ENCODE measurements around the gene MARCHF2.

MARCHF2 gene

GRCh38 chr19:8452446-8453123 lies 39.5 kb downstream of the MARCHF2 start:
- Histone ChIP-seq H3K36me3 (replicated peaks; ENCODE audit: low read depth, low read length) (peaks cover 70% of the 10 kb centered on the region), H3K4me1 (ENCODE audit: low read length) (peaks cover 35% of the 10 kb centered on the region), H3K79me2 (ENCODE audit: low read length) (peaks cover 100% of the 10 kb centered on the region), H3K9me3 (ENCODE audit: insufficient read depth, low read length) (no peaks in the 10 kb centered on the region), H3K4me3 (ENCODE audit: low read length) (no peak overlapping the region), H3K27ac (ENCODE audit: low read length) (no peak overlapping the region), H2AFZ (ENCODE audit: low read depth, low read length) (no peak overlapping the region), H3K27me3 (ENCODE audit: low read depth, low read length) (no peaks in the 10 kb centered on the region), H4K20me1 (ENCODE audit: insufficient read depth, low read length) (peaks cover 97% of the 10 kb centered on the region), H3K4me2 (ENCODE audit: low read length) (no peak overlapping the region), H3K9ac (ENCODE audit: low read length) (no peak overlapping the region)
- TF ChIP-seq CTCF (IDR thresholded peaks at IDR 0.05; ENCODE audit: low read depth, low read length): no peak
- TF ChIP-seq EZH2phosphoT487 (IDR thresholded peaks at IDR 0.05; ENCODE audit: low read depth): no peak

GRCh38 chr19:8453616-8454015 lies 40.5 kb downstream of the MARCHF2 start:
- Histone ChIP-seq H2AFZ (ENCODE audit: low read depth, low read length) (no peak overlapping the region), H3K9me3 (ENCODE audit: insufficient read depth, low read length) (no peaks in the 10 kb centered on the region), H3K27me3 (ENCODE audit: low read depth, low read length) (no peaks in the 10 kb centered on the region), H3K4me3 (ENCODE audit: low read length) (no peak overlapping the region), H3K36me3 (replicated peaks; ENCODE audit: low read depth, low read length) (peaks cover 76% of the 10 kb centered on the region), H3K9ac (ENCODE audit: low read length) (no peak overlapping the region), H3K4me2 (ENCODE audit: low read length) (no peak overlapping the region), H3K4me1 (ENCODE audit: low read length) (peaks cover 36% of the 10 kb centered on the region), H3K27ac (ENCODE audit: low read length) (no peak overlapping the region), H4K20me1 (ENCODE audit: insufficient read depth, low read length) (peaks cover 98% of the 10 kb centered on the region), H3K79me2 (ENCODE audit: low read length) (peaks cover 100% of the 10 kb centered on the region)
- TF ChIP-seq CTCF (IDR thresholded peaks at IDR 0.05; ENCODE audit: low read depth, low read length): no peak
- no peak for TF ChIP-seq EZH2phosphoT487 (IDR thresholded peaks at IDR 0.05; ENCODE audit: low read depth)

GRCh38 chr19:8454218-8454617 lies 41.1 kb downstream of the MARCHF2 start:
- H4K20me1 ChIP-seq (ENCODE audit: insufficient read depth, low read length): peaks cover 98% of the 10 kb centered on the region
- H2AFZ ChIP-seq (ENCODE audit: low read depth, low read length): no peak overlapping the region
- peaks cover 77% of the 10 kb centered on the region for H3K36me3 ChIP-seq (replicated peaks; ENCODE audit: low read depth, low read length)
- H3K27me3 ChIP-seq (ENCODE audit: low read depth, low read length): no peaks in the 10 kb centered on the region
- no peak for TF ChIP-seq EZH2phosphoT487 (IDR thresholded peaks at IDR 0.05; ENCODE audit: low read depth)
- TF ChIP-seq CTCF (IDR thresholded peaks at IDR 0.05; ENCODE audit: low read depth, low read length): no peak
- peaks cover 34% of the 10 kb centered on the region for H3K4me1 ChIP-seq (ENCODE audit: low read length)
- H3K9me3 ChIP-seq (ENCODE audit: insufficient read depth, low read length): no peaks in the 10 kb centered on the region
- no peak overlapping the region for H3K4me3 ChIP-seq (ENCODE audit: low read length)
- no peak overlapping the region for H3K4me2 ChIP-seq (ENCODE audit: low read length)
- no peak overlapping the region for H3K27ac ChIP-seq (ENCODE audit: low read length)
- no peak overlapping the region for H3K9ac ChIP-seq (ENCODE audit: low read length)
- peaks cover 100% of the 10 kb centered on the region for H3K79me2 ChIP-seq (ENCODE audit: low read length)

- H3K79me2 ChIP-seq (ENCODE audit: low read length): peaks cover 100% of the 10 kb centered on the region
- H3K9me3 ChIP-seq (ENCODE audit: insufficient read depth, low read length): no peaks in the 10 kb centered on the region
- TF ChIP-seq CTCF (IDR thresholded peaks at IDR 0.05; ENCODE audit: low read depth, low read length) (no peak), EZH2phosphoT487 (IDR thresholded peaks at IDR 0.05; ENCODE audit: low read depth) (no peak)
- H3K27me3 ChIP-seq (ENCODE audit: low read depth, low read length): no peaks in the 10 kb centered on the region
- no peak overlapping the region for H3K4me2 ChIP-seq (ENCODE audit: low read length)
- H3K4me3 ChIP-seq (ENCODE audit: low read length): no peak overlapping the region
- peaks cover 99% of the 10 kb centered on the region for H4K20me1 ChIP-seq (ENCODE audit: insufficient read depth, low read length)
- no peak overlapping the region for H3K9ac ChIP-seq (ENCODE audit: low read length)
- no peak overlapping the region for H3K27ac ChIP-seq (ENCODE audit: low read length)
- peaks cover 78% of the 10 kb centered on the region for H3K36me3 ChIP-seq (replicated peaks; ENCODE audit: low read depth, low read length)
- H3K4me1 ChIP-seq (ENCODE audit: low read length): peaks cover 37% of the 10 kb centered on the region
- no peak overlapping the region for H2AFZ ChIP-seq (ENCODE audit: low read depth, low read length)
These were observed 41.9 kb downstream of the MARCHF2 start for GRCh38 chr19:8455018-8455417.

Data from OCI-LY3 (cell line).